GM19468 (cell line): ENCODE data around the gene ZNF354B.
"Not testable (repeated sequence)": the region's sequence is repeated elsewhere in the genome, so short reads cannot be mapped to it uniquely, and the experiment has no call there.

Source experiments
- ATAC-seq: cut with Tn5 transposase; IDR thresholded peaks from one replicate; pipeline ENCODE4 v1.9.1; 2021; ENCODE audit warnings: mild to moderate bottlenecking, moderate library complexity, moderate number of reproducible peaks; ENCODE audit not compliant: unreplicated experiment; ENCODE audit errors: extremely low read depth

ZNF354B gene

GRCh38 chr5:178859625-178860521 is at the start of gene ZNF354B:
Gene ZNF354B, plus strand, starts transcription at chr5:178859953. Its CDS starts 1,095 bp downstream, at chr5:178861048.
- peak; percentile 99 for ATAC-seq

- ATAC-seq: no peak
Observed at GRCh38 chr5:178817506-178817905, 42.2 kb upstream of the ZNF354B start.

- no peak for ATAC-seq
Observed at GRCh38 chr5:178818094-178818493, 41.7 kb upstream of the ZNF354B start.

GRCh38 chr5:178820001-178820400 is 39.8 kb upstream of the ZNF354B start:
- ATAC-seq: no peak

- ATAC-seq: no peak
Observed at GRCh38 chr5:178825444-178825843, 34.3 kb upstream of the ZNF354B start.

GRCh38 chr5:178826216-178826615 is 33.5 kb upstream of the ZNF354B start:
- ATAC-seq: no peak

GRCh38 chr5:178827636-178828035 is 32.1 kb upstream of the ZNF354B start:
- ATAC-seq: no peak

GRCh38 chr5:178831049-178831448 is 28.7 kb upstream of the ZNF354B start:
- no peak for ATAC-seq

GRCh38 chr5:178832618-178833201 is 27.0 kb upstream of the ZNF354B start:
- ATAC-seq: no peak

GRCh38 chr5:178836628-178837027 is 23.1 kb upstream of the ZNF354B start:
- ATAC-seq: no peak

- ATAC-seq: not testable (repeated sequence)
Observed at GRCh38 chr5:178838695-178839318, 20.9 kb upstream of the ZNF354B start.

GRCh38 chr5:178839319-178839704 is 20.4 kb upstream of the ZNF354B start:
- no peak for ATAC-seq

- not testable (repeated sequence) for ATAC-seq
Observed at GRCh38 chr5:178840399-178840798, 19.4 kb upstream of the ZNF354B start.

- ATAC-seq: no peak
Observed at GRCh38 chr5:178849316-178849715, 10.4 kb upstream of the ZNF354B start.

- ATAC-seq: no peak
Observed at GRCh38 chr5:178851951-178852350, 7.8 kb upstream of the ZNF354B start.

- no peak for ATAC-seq
Observed at GRCh38 chr5:178854284-178854683, 5.5 kb upstream of the ZNF354B start.

GRCh38 chr5:178860615-178861014 is 862 bp downstream of the ZNF354B start:
- not testable (repeated sequence) for ATAC-seq

GRCh38 chr5:178861627-178862026 is 1.9 kb downstream of the ZNF354B start:
- no peak for ATAC-seq

GRCh38 chr5:178866946-178867345 is 7.2 kb downstream of the ZNF354B start:
- ATAC-seq: no peak

GRCh38 chr5:178869577-178869976 is 9.8 kb downstream of the ZNF354B start:
- no peak for ATAC-seq

GRCh38 chr5:178870411-178870810 is 10.7 kb downstream of the ZNF354B start:
- no peak for ATAC-seq
